Central memory CD4-positive, alpha-beta T cell (primary cell): ENCODE measurements around the gene SH3GL2.

ENCODE experiments used
- DNase-seq: peaks from one replicate; pipeline ENCODE4 v3.0.0; 2022

SH3GL2 gene

DNA sequence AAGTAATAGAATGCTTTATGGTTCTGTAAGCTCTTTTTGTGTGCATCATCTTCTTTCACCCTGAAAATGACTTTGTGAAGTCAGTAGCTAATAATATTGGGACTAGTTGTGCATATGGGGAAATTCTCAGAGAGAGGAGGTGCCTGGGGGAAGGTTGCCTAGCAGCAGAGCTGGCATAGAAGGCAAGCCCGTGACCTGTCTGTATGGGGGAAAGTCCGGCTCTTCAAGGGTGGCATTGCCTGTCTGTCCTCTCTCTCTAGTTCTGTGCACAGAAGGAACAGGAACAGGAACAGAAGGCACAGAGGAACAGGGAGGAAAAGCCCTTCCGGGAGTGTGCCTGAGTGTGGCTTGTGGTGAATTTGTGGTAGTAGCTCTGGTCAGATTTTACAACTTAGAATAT is 33.1 kb downstream of the SH3GL2 start:
- no peak for DNase-seq

DNA sequence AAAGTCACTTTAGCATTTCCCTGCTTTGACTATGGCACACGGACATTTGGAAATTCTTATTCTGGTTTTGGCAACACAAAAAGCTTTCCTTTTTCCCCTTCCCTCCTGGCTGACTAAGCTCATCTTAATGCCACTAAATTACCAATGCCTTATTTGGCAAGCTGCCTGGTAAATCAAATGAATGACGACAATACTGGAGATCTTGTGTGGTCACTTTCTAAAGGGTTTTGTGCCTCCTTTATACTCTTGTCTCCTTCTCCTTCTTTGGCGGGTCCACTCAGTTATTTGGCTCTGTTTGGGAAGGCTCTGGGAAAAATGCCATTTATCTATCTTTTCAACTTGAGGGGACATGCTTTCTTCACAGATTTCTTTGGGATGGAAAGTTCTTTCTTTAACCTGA is 34.9 kb downstream of the SH3GL2 start:
- no peak for DNase-seq

DNA sequence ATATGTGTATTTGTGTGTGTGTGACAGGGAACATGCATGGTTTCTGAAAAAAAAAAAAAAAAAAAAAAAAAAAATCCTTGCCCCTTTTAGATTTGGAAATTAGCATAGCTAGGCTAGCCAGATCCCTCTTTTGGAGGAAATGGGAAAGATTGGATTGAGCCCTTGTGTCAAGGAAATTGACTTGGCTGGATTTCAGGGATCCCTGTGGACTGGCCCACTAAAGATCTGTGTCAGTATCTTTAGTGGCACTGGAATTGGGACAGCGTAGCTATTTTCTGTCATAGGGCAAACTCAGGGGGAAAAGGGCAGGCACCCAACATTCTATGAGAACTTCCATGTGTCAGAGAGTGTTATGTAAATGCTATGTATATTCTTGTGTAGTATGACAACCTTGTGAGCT is 35.4 kb downstream of the SH3GL2 start:
- DNase-seq = no peak

DNA sequence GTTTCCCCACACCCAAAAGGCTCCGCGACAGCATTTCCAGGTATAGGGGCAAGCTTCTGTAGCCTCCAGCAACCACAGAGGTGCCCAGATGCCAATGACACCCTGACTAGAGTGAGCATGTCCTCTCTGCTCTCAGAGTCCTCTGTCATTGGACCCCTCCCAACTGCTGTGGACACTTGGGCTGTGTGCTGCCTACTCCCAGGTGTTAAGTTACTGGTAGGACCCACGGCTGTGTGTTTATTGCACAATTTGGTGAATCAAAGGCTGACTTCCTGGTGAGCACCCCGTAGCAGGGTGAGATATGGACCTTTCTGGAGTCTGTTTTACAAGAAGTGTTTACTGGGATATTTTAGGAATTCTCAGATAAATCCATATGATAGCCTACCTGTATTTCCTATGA is 36.0 kb downstream of the SH3GL2 start:
- DNase-seq = no peak

DNA sequence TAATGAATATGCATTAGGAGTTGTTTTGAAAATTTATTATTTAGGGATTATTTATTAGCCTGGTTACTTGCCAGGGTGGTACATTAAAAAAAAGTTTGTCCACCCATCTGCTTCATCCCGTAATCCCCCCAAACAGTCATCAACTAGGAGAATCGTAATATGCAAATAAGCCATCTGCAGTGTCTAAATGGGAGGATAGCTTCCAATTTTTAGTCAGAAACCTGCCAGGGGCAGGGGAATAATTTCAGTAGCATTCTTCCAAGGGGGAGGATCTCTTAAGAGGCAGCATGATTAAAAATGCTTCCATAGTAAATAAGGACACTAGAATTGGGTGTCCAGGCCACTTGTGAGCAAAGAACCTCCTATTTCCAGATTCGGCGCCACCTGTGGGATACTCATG is 43.3 kb downstream of the SH3GL2 start:
- DNase-seq = no peak

DNA sequence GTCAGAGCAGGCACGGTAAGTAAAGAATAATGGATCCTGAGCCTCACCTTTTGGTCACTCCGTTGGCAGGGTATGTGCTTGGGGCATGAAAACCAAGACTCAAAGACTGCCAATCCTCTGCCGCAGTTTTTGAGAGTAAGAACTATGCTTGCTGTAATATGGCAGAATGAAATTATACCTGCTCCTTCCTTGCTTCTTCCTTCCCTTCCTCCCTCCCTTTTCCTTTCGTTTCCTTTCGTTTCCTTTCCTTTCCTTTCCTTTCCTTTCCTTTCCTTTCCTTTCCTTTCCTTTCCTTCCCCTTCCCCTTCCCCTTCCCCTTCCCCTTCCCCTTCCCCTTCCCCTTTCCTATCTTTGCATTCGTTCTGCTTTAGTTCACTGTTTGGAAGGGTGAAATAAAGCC is 43.9 kb downstream of the SH3GL2 start:
- DNase-seq = no peak

DNA sequence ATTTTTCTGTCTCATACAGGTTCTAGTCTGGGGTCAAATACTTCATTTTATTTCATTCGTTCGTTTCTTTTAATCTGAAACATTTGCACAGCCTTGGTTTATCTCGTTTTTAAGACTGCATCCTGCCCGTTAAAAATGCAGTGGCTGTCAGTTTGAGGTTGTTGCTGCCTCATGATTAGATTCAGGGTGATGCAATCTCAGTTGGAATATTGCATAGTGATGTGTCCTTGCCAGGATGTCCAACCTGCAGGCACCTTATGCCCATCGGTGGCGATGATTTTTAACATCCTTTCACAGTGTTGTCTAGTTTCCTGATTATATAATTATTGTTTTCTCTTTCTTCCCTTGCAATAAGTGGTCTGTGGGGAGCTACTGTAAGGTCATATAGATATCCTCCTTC is 45.1 kb downstream of the SH3GL2 start:
- no peak for DNase-seq

DNA sequence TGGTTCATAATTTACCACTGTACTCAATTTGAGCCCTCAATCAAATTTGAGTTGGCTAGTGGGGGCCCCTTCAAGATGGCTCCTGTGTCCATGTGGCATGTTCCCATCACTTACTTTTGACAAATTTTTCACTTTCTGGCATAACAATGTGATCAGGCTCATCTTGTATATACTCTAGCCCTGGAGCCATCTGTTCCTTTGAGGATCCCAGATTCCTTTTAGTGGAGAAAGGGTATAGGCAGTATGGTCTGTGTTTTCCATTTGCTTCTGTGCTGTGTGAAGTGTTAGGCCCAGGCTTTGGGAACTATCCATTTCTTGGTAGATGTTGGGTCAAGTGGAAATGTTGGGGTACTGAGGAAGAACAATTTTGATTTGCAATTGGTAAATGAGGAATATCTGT is 45.7 kb downstream of the SH3GL2 start:
- DNase-seq = no peak

DNA sequence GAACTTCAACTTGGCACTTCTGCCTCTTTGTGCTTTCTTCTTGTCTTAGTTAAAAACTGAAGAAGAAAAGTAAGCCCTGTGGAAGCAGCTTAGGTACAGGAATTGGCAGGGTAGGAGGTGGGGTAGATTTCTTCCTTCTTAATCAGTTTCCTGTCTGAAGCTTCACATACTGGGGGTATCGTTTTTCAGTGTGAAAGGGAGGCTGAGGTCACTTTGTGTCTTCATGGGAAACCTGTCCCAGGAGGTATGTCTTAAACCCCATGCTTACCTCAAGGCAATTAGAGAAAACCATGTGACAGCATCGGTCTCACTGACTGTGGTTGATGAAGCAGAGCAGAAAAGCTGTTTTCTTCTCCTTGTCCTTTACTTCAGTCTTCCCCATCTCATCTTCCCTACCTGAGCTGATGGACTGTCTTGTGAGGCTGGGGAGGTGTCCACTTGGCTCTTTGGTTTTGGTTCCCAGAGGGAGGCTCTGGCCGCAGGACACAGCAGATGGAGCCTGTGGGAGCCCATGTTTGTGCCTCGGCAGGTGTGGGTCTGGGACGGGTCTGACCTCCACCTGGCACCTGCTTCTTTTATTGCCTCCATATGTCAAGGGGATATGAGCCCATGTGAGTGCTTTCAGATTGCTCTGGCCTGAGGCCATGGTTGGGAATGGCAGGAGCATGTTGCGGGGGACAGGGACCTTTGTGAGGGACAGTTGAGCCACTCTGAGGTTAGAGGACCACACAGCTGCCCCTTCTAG is 47.0 kb downstream of the SH3GL2 start:
- DNase-seq = no peak

DNA sequence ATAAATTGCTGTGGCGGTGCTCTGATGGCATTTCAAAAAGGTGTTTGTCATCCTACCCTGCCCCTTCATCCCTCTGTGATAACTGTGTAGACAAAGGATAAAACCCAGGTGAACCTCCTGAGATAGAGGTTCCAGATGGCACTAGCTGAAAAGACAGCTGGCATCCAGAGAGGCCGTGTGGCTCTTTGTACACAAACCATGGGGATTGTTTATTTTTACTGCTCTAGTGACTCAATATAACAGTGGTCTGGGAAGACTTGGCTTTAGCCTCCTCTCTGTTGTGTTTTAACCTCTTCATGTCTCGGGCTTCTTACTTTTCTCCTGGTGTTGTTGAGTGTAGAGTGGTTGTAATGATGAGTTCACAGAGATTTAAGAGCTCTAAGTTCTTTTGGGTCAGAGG is 48.8 kb downstream of the SH3GL2 start:
- no peak for DNase-seq

DNA sequence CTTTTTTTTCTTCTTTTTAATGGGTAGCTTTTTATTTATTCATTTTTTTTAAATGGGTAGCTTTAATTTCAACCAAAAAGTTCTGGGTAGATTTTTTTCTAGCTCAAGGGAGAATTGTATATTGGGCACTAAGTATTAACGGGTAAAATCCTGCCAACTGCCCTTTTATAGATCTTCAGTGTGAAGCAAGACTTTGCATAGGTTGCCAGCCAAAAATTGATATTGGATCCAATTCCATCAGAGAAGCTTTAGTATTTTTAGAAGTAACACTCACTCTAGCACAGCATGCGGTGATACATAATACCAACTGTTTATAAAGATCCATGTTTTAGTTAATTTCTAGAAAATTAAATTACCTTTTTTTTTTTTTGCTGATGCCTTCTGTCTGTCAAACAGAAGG is 49.8 kb downstream of the SH3GL2 start:
- DNase-seq = no peak

DNA sequence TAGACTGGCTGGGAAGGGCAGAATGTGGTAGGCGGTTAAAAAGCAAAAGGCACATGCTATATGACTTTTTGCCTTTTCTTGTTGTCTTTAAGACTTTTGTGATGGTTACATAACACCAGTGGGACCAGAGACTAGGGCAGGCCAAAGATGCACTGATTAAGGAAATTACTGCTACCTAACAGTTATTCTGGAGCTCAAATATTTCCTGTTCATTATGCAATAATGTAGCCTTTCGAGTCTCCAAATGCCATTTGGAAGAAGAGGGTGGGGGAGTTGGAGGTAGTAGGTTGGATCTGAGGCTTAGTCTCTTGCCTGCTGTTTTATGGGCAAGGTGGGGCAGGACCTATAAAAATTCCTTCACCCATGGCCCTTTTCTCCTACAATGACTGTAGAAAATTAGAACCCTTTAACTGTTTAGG is 51.7 kb downstream of the SH3GL2 start:
- DNase-seq = no peak

DNA sequence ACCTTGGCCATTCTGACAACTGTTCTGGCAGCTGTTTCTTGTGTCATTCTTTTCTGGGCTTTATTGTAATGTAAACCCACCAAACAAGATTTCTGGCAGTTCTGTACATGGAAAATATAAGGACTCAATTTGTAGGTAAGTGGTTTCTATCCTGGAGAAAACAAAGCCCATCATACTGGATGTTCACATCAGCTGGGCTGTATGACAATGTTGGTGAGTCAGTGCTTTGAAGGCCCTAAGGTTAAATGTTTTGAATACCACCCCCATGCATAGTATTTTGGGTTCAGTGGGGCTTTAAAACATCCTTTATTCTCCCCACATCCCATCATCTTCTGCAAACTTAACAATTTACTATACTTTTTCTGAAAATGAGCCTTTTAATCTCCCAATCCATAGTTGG is 52.5 kb downstream of the SH3GL2 start:
- DNase-seq = no peak

DNA sequence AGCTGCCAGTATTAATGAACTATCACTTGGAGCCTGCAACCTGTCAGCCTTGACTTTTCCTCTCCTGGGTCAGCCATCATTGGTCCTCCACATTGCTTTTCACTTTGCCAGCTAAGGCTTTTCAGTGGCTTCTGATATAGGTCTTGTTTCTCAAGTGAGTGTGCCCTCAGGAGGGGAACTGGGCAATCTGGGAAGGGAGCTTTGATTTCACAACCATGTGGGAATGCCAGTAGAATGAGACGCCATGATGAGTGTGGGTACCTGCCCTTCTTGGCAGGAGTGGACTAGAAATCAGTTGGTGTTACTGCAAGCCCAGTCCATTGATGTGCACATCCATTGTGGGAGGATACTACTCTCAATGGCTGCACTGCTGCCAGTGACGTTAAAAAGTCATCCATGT is 54.1 kb downstream of the SH3GL2 start:
- no peak for DNase-seq

DNA sequence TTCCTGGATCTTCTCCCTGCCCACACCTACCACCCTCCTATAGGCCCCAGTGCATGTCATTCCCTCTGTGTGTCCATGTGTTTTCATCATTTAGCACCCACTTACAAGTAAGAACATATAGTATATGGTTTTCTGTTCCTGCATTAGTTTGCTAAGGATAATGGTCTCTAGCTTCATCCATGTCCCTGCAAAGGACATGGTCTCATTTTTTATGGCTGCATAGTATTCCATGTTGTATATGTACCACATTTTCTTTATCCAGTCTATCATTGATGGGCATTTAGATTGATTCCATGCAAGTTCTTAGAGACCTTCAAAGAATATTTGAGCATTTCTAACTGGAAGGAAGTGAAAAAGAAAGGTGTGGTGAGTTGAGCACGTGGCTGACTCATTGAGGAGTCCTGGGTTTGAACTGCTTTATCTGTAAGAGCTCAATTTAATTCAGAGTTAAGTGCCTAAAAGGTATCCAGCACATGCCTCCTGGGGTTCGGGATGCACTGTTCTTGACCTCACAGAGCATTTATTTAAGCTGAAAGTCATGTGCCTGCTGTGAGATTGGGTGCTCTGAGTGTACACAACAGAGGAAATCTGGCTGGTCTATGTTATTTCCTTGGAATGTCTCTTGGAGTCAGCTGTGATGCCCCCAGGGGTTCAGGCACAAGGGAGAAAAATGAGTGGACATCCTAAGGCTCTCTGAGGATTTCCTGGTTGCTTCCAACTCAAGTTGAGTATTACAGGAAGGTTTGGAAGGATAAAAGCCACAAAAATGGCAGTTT is 56.4 kb downstream of the SH3GL2 start:
- no peak for DNase-seq

DNA sequence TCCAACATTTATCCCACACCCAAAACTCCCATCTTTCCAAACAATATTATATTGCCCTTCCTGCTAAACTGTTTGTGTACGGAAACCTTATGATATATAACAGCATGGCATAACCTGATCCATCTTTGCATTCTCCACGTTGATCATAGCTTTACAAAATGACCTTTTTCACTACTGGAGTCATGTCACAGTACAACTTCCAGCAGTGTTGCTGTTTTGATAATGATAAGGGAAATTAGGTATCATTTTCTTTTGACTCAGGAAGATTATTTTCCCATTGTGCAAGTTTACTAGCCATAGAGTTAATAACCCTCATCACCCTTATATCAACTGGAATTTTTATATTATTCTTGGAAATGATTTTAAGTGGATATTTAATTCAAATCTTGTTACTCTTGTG is 57.5 kb downstream of the SH3GL2 start:
- DNase-seq = no peak

DNA sequence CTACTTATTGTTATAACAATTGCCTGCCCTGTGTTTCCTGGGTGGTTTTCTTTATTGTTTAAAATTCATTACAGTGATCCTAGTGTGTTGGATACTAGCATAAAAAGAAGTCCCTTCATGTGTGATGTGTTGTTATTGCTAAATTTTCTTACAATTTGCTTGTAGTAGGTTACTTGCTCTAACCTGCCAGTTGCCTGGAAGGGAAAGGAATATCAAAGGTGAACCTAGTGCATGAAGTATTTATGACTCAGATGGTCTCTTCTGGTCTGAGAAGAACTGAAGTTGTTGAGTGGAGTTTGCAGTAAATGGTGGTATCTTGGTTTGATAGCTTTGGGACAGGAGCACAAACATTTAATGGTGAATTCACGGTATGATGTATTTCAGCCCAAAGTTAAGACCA is 58.0 kb downstream of the SH3GL2 start:
- no peak for DNase-seq

DNA sequence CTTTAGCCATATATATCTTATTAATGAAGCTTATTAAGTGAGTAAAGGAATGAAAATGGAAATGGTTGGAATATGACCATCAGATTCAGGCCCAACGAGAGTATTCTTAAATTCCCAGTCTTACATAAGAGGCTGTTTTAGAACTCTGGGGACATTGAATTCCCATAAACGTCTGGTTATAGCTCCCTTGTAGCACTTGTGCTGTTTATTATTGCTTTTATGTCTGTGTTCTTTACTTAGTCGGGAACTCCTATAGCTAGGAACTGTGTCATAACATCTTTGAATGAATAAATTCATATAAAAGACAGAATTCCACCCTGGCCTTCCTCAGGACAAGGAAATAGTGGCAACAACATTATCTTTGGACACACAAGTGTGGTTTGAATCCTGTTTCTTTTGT is 58.4 kb downstream of the SH3GL2 start:
- DNase-seq = no peak

DNA sequence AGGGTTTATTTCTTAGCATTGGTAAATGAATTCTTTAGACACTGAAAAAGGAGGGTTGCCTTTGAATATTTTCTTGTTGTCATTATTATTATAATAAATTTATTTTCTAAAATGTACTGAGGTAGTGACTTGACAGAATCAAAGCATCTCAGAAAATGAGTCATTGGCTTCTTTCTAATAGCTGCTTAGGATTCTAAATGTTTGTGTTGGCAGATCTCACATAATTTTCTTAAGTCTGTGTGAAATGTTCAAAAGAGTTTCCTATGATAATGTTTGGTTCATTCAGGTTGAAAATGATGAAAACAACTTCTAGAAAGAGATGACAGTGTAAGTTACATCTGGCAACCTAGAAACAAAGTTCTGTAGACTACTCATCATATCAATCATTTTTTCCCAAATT is 69.7 kb downstream of the SH3GL2 start:
- no peak for DNase-seq

DNA sequence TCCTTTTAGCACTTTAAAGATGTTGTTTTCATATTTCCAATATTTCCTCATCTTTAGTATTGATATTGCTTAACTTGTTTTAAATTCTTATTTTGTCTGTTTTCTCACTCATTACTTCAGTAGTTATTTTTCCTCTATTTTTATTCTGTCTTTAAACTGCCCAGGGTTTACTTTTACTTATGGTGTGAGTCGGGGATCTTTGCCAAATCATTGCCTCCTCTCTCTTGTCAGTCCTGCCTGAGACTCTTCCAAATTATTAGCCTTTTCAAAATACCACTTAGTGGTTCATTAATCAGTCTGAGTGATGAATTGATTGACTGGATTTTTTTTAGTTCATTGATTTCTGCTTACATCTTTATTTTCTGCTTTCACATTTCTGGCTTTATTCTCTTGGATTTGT is 72.9 kb downstream of the SH3GL2 start:
- DNase-seq = no peak

DNA sequence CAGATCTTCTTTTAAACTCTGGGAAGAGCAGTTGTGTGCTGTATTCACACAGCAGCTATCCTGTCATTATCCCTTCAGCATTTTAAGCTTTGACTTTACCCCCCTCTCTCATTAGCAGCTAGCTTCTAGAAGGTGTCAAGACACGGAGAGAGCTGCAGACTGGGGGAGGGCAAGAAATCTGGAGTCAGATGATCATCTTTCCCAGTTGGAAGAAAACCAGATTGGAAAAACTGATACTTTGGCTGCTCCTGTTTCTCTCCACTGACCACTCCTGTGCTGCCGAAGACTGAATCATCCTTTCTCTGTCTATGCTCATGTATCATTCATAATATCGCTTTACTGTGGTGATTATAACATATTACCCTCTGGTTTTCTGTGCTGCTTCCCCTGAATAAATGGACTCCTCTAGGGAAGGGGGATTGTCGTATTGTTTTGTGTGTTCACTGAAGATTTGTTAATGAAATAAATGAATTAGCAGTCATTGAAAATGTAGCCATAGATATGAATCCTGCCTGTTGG is 75.1 kb downstream of the SH3GL2 start:
- DNase-seq = no peak

DNA sequence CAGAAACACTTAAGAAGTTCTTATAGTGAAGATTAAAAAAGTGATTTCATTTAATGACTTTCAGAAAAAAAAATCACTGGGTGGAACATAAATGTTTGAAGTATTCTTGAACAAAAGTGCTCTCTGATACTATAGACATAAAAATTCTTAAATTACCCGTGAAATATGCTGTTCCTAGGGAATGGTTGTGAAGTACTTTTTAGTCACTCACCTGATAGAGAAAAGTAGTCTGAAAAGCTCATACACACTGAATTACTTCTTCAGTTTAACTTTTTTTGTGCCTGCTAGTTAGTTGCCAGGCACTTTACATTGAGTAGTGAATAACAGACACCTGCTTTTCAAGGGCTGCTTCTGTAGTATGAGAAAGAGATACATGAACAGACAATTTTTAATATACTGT is 78.0 kb downstream of the SH3GL2 start:
- no peak for DNase-seq

DNA sequence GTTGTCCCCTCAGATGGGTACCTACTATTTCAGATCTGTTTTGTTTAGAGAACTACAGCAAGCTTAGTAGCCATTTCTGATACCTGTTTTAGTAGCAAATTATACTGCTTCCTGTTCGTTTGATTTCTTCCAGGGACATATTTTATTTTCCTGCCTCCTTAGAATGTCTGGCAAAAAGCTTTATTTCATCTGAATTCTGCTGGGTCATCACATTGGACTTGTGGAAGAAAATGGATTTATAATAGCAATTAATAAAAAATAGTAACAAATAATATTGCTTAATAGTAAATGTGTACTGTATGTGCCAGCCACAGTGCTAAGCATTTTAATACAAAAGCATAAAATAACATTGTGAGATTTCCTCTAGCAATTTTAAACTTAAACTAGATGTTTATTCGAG is 79.4 kb downstream of the SH3GL2 start:
- no peak for DNase-seq

DNA sequence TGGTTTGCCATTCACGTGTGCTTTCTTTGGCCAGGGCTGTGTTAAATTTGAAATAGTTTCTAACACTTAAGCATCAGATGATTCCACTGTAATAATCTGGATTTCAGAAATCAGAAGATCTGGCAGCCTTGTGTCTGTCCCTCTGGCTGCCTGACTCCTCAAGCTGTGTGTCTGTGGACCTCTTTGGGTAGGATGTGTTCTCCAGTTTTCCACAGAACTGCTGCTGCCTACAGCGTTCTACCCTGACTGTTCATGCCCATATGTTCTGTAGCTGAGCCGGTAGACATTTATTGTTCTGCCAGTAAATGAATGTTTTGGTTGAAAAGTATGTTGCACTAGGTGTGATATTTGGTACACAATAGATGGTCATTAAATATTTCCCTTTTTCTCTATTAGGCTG is 81.3 kb downstream of the SH3GL2 start:
- no peak for DNase-seq

DNA sequence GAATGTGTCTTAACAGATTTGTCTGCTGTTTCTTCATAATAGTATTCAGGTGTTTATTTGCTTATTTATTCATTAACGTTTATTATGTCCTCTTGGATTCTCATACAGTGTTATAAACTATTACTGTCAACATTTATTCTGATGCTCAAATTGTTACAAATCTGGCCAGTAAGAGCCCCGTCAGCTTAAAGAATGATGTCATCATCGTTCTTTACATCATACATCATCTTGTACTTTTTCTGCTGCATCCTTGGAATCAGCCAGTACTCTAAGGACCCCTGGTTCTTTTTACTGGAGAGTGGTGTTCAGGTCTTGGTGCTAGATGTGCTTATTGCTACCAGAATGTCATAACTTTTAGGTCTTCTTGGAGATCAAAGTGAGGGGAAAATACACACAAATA is 86.6 kb downstream of the SH3GL2 start:
- no peak for DNase-seq
